Prostate gland (tissue), 2 donors: Measurements from ENCODE around the gene RCN2. TPM values are rescaled to one million over a fixed set of nuclear protein-coding genes. Genes with fewer than 3 reads are reported as not detected.

Experiments
- DNase-seq: peaks from one replicate; pipeline ENCODE4 v3.0.0-alpha.2; 2019; ENCODE audit warnings: low spot score
- H3K27ac ChIP-seq, 2 donors: fragments of 200-600 bp; sonication (generic); 2 replicates each; pipeline ENCODE4 v1.5.1; 2017 to 2019
- H3K27me3 ChIP-seq: fragments of 200-600 bp; sonication (generic); replicated peaks from 2 replicates; pipeline ENCODE4 v1.5.1; 2019; ENCODE audit not compliant: insufficient read depth
- H3K36me3 ChIP-seq, 2 donors: fragments of 200-600 bp; sonication (generic); 1 replicate in 1 of 2; 2 replicates in 1 of 2; pipeline versions ENCODE4 v1.5.1 to v1.8.1; 2017 to 2019
- H3K4me1 ChIP-seq: fragments of 200-600 bp; sonication (generic); replicated peaks from 2 replicates; pipeline ENCODE4 v1.5.1; 2019
- H3K4me3 ChIP-seq, 2 donors: fragments of 200-600 bp; sonication (generic); 2 replicates each; pipeline ENCODE4 v1.5.1; 2017 to 2019
- H3K9me3 ChIP-seq: fragments of 200-600 bp; sonication (generic); 2 replicates; pipeline ENCODE4 v1.5.1; 2017
- CTCF ChIP-seq, 4 experiments: fragments of 200-600 bp in 2 of 4; fragments of 450-650 bp in 2 of 4; sonication (generic) in 2 of 4; IDR thresholded peaks; 1 replicate in 3 of 4; 2 replicates in 1 of 4; pipeline ENCODE4 v1.5.1; 2016 to 2019; ENCODE audit warnings: antibody characterized with exemption in 4 of 4, mild to moderate bottlenecking in 2 of 4, moderate library complexity in 2 of 4
- POLR2A ChIP-seq: fragments of 450-650 bp; IDR thresholded peaks from one replicate; pipeline ENCODE4 v1.6.1; 2016; ENCODE audit warnings: antibody characterized with exemption, mild to moderate bottlenecking
- POLR2AphosphoS5 ChIP-seq: sonication (generic); formaldehyde crosslinking; IDR thresholded peaks from one replicate; pipeline ENCODE4 v1.6.1; 2017; ENCODE audit warnings: antibody characterized with exemption
- WGBS: methylation state at CpG from one replicate; pipeline ENCODE4 v1.1.5; 2018; 5-methylcytosine and 5-hydroxymethylcytosine counted together
- intact Hi-C: fragments of 100-400 bp; cut with DNase I; formaldehyde crosslinking; loops from one replicate; pipeline ENCODE4 v1.14.2; 2022
- total RNA-seq, 2 donors: library from RNA; depleted of rRNA; stranded (reverse); fragments of >200 nt; gene quantifications; one replicate each; pipeline ENCODE4 v1.1.0, GENCODE V29; 2016

Gene RCN2
- total RNA-seq, 2 donors from 2014 or later: 31.4 to 49.5 TPM

GRCh38 chr15:76978522-76979330, 47.2 kb downstream of the RCN2 start:
- 92% methylated on average over 18 of the region's 18 CpGs for WGBS
- no peaks in the 10 kb centered on the region for H3K27me3 ChIP-seq
- H3K4me3 ChIP-seq: no peak overlapping the region
- TF ChIP-seq CTCF (IDR thresholded peaks at IDR 0.05) (no peak), POLR2A (no peak), POLR2AphosphoS5 (no peak)
- no peaks in the 10 kb centered on the region for H3K4me1 ChIP-seq
- no peaks in the 10 kb centered on the region for H3K9me3 ChIP-seq
- no peak for DNase-seq
- no peaks in the 10 kb centered on the region for H3K36me3 ChIP-seq
- no peak overlapping the region for H3K27ac ChIP-seq
- intact Hi-C loops: no loop called here

GRCh38 chr15:76979331-76979925, 47.9 kb downstream of the RCN2 start:
- 96% methylated on average over 23 of the region's 23 CpGs for WGBS

GRCh38 chr15:76979996-76980520, 48.5 kb downstream of the RCN2 start:
- TF ChIP-seq CTCF (IDR thresholded peaks at IDR 0.05) (no peak), POLR2A (no peak), POLR2AphosphoS5 (no peak)

More at GRCh38 chr15:76979331-76979925, 47.9 kb downstream of the RCN2 start:
- no peak for DNase-seq
- Histone ChIP-seq H3K36me3 (no peaks in the 10 kb centered on the region), H3K27me3 (no peaks in the 10 kb centered on the region), H3K27ac (no peak overlapping the region), H3K9me3 (no peaks in the 10 kb centered on the region), H3K4me3 (no peak overlapping the region), H3K4me1 (no peaks in the 10 kb centered on the region)
- intact Hi-C loops: no loop called here
- no peak for TF ChIP-seq POLR2AphosphoS5
- no peak for TF ChIP-seq POLR2A
- TF ChIP-seq CTCF (IDR thresholded peaks at IDR 0.05): no peak

GRCh38 chr15:76982356-76982755, 50.8 kb downstream of the RCN2 start:
- intact Hi-C loops: no loop called here
- 88% methylated on average over 9 of the region's 9 CpGs for WGBS
- DNase-seq: no peak
- no peak overlapping the region for H3K27ac ChIP-seq
- H3K27me3 ChIP-seq: no peaks in the 10 kb centered on the region
- no peaks in the 10 kb centered on the region for H3K4me1 ChIP-seq
- H3K9me3 ChIP-seq: no peaks in the 10 kb centered on the region
- TF ChIP-seq POLR2AphosphoS5 (no peak), CTCF (IDR thresholded peaks at IDR 0.05) (no peak), POLR2A (no peak)
- H3K36me3 ChIP-seq: no peaks in the 10 kb centered on the region
- no peak overlapping the region for H3K4me3 ChIP-seq

More at GRCh38 chr15:76979996-76980520, 48.5 kb downstream of the RCN2 start:
- 91% methylated on average over 7 of the region's 7 CpGs for WGBS
- no peaks in the 10 kb centered on the region for H3K4me1 ChIP-seq
- H3K36me3 ChIP-seq: no peaks in the 10 kb centered on the region
- no peak for DNase-seq
- no peaks in the 10 kb centered on the region for H3K9me3 ChIP-seq
- no peaks in the 10 kb centered on the region for H3K27me3 ChIP-seq
- intact Hi-C loops: no loop called here
- no peak overlapping the region for H3K27ac ChIP-seq
- no peak overlapping the region for H3K4me3 ChIP-seq
